ENCODE measurements around the gene FEM1B.

The FEM1B gene

DNA sequence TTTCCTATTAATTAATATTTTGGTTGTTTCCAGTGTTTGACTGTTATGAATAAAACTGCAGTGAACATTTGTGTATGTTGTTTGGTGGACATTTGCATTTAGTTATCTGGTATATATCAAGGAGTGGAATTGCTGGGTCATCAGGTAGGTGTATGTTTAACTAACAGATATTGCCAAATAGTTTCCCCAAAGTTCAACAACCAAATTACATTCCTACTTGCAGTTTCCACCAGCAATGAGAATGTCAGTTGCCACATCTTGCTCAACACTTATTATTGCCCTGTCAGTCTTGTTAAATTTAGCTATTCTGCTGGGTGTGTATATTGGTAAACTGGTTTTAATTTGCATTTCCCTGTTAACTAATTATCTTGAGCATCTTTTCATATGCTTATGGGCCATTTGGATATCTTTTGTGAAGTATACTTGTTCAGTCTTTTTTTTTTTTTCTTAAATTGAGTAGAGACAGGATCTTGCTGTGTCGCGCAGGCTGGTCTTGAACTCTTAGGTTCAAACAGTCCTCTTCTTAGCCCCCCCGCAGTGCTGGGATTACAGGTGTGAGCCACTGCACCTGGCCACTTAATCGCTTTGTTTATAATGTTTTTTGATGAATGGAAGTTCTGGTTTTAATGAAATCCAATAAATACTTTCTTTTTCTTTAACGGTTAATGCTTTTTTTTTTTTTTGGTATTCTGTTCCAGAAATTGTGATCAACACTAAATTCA is 7.9 kb downstream of the FEM1B start:
- no peak for TF ChIP-seq ZFX (IDR thresholded peaks at IDR 0.05; ENCODE audit: borderline replicate concordance)
- TF ChIP-seq, protein P1, sequence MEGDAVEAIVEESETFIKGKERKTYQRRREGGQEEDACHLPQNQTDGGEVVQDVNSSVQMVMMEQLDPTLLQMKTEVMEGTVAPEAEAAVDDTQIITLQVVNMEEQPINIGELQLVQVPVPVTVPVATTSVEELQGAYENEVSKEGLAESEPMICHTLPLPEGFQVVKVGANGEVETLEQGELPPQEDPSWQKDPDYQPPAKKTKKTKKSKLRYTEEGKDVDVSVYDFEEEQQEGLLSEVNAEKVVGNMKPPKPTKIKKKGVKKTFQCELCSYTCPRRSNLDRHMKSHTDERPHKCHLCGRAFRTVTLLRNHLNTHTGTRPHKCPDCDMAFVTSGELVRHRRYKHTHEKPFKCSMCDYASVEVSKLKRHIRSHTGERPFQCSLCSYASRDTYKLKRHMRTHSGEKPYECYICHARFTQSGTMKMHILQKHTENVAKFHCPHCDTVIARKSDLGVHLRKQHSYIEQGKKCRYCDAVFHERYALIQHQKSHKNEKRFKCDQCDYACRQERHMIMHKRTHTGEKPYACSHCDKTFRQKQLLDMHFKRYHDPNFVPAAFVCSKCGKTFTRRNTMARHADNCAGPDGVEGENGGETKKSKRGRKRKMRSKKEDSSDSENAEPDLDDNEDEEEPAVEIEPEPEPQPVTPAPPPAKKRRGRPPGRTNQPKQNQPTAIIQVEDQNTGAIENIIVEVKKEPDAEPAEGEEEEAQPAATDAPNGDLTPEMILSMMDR (IDR thresholded peaks at IDR 0.05), result no peak
- H3K27ac ChIP-seq, result no peak overlapping the region

DNA sequence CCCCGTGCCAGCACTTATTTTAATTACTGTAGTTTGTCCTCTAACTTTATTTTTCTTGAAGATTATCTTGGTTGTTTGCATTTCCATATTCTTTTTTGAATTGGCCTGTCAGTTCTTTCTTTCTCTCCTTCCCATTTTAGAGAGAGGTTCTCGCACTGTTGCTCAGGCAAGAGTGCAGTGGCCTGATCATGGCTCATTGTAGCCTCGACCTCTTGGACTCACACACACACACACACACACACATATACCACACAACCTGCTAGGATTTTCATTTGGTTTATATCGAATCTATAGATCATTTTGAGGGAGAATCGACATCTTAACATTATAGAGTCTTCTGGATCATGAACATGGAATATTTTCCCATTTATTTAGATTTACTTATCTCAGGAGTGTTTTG is 8.7 kb downstream of the FEM1B start:
- TF ChIP-seq, protein P1 (IDR thresholded peaks at IDR 0.05), result no peak
- no peak for TF ChIP-seq ZFX (IDR thresholded peaks at IDR 0.05; ENCODE audit: borderline replicate concordance)
- no peak overlapping the region for H3K27ac ChIP-seq

DNA sequence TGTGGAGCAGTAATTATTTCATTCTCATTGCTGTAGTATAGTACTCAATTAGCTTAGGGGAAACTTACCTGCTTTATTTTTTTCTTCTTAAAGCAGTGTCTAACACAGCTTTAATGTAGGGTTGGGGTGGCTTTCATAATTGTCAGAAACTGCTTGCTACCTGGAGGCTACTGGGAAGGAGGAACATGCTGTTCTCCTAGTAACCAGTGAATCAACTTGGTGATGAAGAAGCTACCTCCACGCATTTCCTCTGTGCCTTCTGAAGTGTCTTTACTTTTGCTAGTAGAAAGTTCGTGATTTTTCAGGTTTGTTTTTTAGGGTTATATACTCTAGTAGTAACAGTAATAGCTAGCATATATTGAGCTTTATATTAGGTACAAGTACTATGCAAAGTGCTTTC is 11.5 kb downstream of the FEM1B start:
- no peak overlapping the region for H3K27ac ChIP-seq
- TF ChIP-seq, protein P1 (IDR thresholded peaks at IDR 0.05), result no peak
- no peak for TF ChIP-seq ZFX (IDR thresholded peaks at IDR 0.05; ENCODE audit: borderline replicate concordance)

DNA sequence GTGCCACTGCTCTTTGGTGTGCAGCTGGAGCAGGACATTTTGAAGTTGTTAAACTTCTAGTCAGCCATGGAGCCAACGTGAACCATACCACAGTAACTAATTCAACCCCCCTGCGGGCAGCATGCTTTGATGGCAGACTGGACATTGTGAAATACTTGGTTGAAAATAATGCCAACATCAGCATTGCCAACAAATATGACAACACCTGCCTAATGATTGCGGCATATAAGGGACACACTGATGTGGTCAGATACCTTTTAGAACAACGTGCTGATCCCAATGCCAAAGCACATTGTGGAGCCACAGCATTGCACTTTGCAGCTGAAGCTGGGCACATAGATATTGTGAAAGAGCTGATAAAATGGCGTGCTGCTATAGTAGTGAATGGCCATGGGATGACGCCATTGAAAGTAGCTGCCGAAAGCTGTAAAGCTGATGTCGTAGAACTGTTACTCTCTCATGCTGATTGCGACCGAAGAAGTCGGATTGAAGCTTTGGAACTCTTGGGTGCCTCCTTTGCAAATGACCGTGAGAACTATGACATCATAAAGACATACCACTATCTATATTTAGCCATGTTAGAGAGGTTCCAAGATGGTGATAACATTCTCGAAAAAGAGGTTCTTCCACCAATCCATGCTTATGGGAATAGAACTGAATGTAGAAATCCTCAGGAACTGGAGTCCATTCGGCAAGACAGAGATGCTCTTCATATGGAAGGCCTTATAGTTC is 12.2 kb downstream of the FEM1B start:
- no peak overlapping the region for H3K27ac ChIP-seq

DNA sequence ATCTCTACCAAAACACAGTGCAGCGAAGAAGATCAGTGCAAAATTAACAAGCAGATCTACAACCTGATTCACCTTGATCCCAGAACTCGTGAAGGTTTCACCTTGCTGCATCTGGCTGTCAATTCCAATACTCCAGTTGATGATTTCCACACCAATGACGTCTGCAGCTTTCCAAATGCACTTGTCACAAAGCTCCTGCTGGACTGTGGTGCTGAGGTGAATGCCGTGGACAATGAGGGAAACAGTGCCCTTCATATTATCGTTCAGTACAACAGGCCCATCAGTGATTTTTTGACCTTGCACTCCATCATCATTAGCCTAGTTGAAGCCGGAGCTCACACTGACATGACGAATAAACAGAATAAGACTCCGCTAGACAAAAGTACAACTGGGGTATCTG is 13.2 kb downstream of the FEM1B start:
- no peak for TF ChIP-seq ZFX (IDR thresholded peaks at IDR 0.05; ENCODE audit: borderline replicate concordance)
- TF ChIP-seq, protein P1 (IDR thresholded peaks at IDR 0.05), result no peak
- H3K27ac ChIP-seq, result no peak overlapping the region

More for the DNA sequence above, 12.2 kb downstream of the FEM1B start:
- TF ChIP-seq ZFX (IDR thresholded peaks at IDR 0.05; ENCODE audit: borderline replicate concordance), result no peak
- TF ChIP-seq, protein P1 (IDR thresholded peaks at IDR 0.05), result no peak

DNA sequence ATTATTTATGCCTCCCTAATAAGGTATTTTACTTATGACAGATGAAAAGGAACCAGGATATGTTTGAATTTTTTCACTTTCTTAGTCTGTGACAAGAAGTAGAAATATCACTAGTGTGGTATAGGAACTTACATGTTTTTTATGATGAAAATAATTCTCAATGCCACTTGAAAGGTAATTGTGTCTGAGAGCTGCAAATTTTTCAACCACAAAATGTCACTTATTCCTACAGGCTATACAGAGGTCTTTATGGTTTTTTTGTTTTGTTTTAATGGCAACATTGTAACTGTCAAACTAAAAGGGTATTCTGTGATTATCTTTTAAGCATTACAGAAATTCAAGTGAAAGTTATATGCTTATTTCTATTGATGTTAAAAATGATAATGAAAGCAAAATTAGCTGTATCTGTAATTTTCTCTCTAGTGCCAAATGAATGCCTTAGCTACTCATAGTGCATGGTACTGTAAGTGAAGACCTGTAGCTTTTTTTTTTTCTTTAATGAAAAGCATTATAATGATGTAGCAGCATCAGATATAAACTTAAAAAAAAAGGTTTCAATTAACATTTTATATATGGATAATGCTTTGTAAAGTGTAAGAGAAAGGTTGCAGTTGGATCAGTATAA is 14.7 kb downstream of the FEM1B start:
- no peak for TF ChIP-seq ZFX (IDR thresholded peaks at IDR 0.05; ENCODE audit: borderline replicate concordance)
- no peak overlapping the region for H3K27ac ChIP-seq

DNA sequence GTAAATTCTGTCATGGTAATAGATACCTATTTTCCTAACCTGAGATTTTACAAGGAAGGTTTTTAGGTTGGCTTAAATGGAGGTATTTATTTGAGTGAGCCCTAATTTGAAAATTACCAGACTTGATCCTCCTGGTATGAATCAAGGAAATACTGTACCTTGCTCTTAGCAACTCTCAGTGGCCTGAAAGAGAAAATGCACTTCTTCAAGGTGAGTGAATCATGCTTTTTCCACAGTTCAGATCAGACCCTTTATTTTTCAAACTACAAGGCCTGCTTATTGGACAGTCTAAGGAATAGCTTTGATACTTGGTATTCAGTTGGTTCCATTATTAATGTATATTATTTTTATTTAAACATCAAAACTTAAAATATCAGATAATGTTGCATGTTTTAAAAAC is 15.4 kb downstream of the FEM1B start:
- H3K27ac ChIP-seq, result no peak overlapping the region
- TF ChIP-seq ZFX (IDR thresholded peaks at IDR 0.05; ENCODE audit: borderline replicate concordance), result no peak
- TF ChIP-seq, protein P1 (IDR thresholded peaks at IDR 0.05), result no peak

Data from 22Rv1 (cell line).